Astrocyte of the cerebellum (primary cell): ENCODE measurements around the gene CCT7.

Experiments used
- DNase-seq: peaks from one replicate; pipeline ENCODE4 v3.0.0-alpha.2; 2011; ENCODE audit warnings: low read depth
- H3K4me3 ChIP-seq: 2 replicates; pipeline ENCODE4 v1.5.1; 2011; ENCODE audit warnings: mild to moderate bottlenecking, low read depth, low read length, moderate library complexity
- CTCF ChIP-seq: IDR thresholded peaks from 2 replicates; pipeline ENCODE4 v1.5.1; 2012; ENCODE audit warnings: low read length, low read depth, moderate library complexity, mild to moderate bottlenecking; ENCODE audit errors: missing control alignments
- in situ Hi-C: cut with HindIII; loops from 2 replicates; pipeline ENCODE4 v1.10.0; 2017; ENCODE audit warnings: low sequenced_read_pairs

The CCT7 gene

GRCh38 chr2:73203055-73203681 is 30.9 kb upstream of the CCT7 start:
- no peak overlapping the region for H3K4me3 ChIP-seq
- in situ Hi-C loops, result no loop called here
- no peak for TF ChIP-seq CTCF
- no peak for DNase-seq

GRCh38 chr2:73205611-73206010 is 28.5 kb upstream of the CCT7 start:
- no peak for TF ChIP-seq CTCF
- no peak overlapping the region for H3K4me3 ChIP-seq
- DNase-seq, result peak; percentile 3
- in situ Hi-C loops, result no loop called here

- TF ChIP-seq CTCF, result no peak
- H3K4me3 ChIP-seq, result no peak overlapping the region
- DNase-seq, result no peak
- in situ Hi-C loops, result no loop called here
These were observed 25.9 kb upstream of the CCT7 start for GRCh38 chr2:73208258-73208657.

GRCh38 chr2:73210019-73210418 is 24.1 kb upstream of the CCT7 start:
- in situ Hi-C loops, result no loop called here
- DNase-seq, result no peak
- no peak overlapping the region for H3K4me3 ChIP-seq
- no peak for TF ChIP-seq CTCF

GRCh38 chr2:73210696-73211095 is 23.4 kb upstream of the CCT7 start:
- no peak for TF ChIP-seq CTCF
- no peak overlapping the region for H3K4me3 ChIP-seq
- in situ Hi-C loops, result no loop called here
- DNase-seq, result no peak

- H3K4me3 ChIP-seq, result no peak overlapping the region
- TF ChIP-seq CTCF, result no peak
- in situ Hi-C loops, result no loop called here
- no peak for DNase-seq
These were observed 22.0 kb upstream of the CCT7 start for GRCh38 chr2:73212098-73212447.

GRCh38 chr2:73212448-73213176 is 21.5 kb upstream of the CCT7 start:
- in situ Hi-C loops, result no loop called here
- TF ChIP-seq CTCF, result peak; percentile 98
- DNase-seq, result peak; percentile 65

More at GRCh38 chr2:73212448-73213176, 21.5 kb upstream of the CCT7 start:
- no peak overlapping the region for H3K4me3 ChIP-seq
